Spleen (tissue), 7 donors: Measurements from ENCODE around the gene SESTD1.

Experiments
- POLR2AphosphoS5 ChIP-seq, 3 donors: sonication (generic); formaldehyde crosslinking; IDR thresholded peaks; one replicate each; pipeline ENCODE4 v1.5.1; 2017; ENCODE audit warnings: antibody characterized with exemption in 3 of 3
- TF ChIP-seq, protein P1 (sequence below), 11 experiments: fragments of 200-600 bp in 7 of 11; fragments of 450-650 bp in 4 of 11; sonication (generic) in 4 of 11; IDR thresholded peaks in 8 of 11; conservative IDR thresholded peaks in 3 of 11; 1 replicate in 7 of 11; 2 replicates in 4 of 11; pipeline versions ENCODE4 v1.4.0 to v1.8.0; 2016 to 2021; ENCODE audit warnings: antibody characterized with exemption in 11 of 11, inconsistent platforms in 4 of 11, mild to moderate bottlenecking in 1 of 11
- donor health status: DM: no; HTN: no; CAD: no; lungs with moderate emphysema.
- donor health status: DM: no; HTN: no; CAD: no.
- donor health status: DM: no; HTN: no; CAD: no.

DNA sequence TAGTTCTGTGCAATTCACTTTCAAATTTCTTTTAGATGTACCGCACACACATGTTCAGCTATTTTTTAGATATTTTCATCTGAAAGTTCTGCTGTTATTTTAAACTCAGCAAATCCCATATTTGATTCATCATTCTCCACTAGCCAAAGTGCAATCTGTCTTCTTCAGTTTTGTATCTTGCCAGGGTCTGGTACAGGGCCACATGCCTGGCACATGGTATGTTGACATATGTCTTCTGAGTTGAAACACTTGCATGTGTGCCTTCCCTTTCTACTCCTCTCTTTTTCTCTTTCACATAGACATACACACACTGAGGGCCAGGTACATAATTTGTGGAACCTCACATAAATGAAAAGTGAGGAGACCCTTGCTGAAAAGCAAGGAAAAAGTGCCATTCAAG, 25.7 kb upstream of the SESTD1 start:
- TF ChIP-seq, protein P1, sequence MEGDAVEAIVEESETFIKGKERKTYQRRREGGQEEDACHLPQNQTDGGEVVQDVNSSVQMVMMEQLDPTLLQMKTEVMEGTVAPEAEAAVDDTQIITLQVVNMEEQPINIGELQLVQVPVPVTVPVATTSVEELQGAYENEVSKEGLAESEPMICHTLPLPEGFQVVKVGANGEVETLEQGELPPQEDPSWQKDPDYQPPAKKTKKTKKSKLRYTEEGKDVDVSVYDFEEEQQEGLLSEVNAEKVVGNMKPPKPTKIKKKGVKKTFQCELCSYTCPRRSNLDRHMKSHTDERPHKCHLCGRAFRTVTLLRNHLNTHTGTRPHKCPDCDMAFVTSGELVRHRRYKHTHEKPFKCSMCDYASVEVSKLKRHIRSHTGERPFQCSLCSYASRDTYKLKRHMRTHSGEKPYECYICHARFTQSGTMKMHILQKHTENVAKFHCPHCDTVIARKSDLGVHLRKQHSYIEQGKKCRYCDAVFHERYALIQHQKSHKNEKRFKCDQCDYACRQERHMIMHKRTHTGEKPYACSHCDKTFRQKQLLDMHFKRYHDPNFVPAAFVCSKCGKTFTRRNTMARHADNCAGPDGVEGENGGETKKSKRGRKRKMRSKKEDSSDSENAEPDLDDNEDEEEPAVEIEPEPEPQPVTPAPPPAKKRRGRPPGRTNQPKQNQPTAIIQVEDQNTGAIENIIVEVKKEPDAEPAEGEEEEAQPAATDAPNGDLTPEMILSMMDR (IDR thresholded peaks at IDR 0.05 in 8 of 11, conservative IDR thresholded peaks at IDR 0.05 in 3 of 11): no peak
- TF ChIP-seq POLR2AphosphoS5 (IDR thresholded peaks at IDR 0.05): no peak
